NCI-H1694 treated with DMSO at 0.1 percent for 48 hours (cell line): ENCODE data around the gene CACNB2.

ENCODE experiments used
- DNase-seq: peaks from one replicate; lab custom pipeline; 2025; lab: John Stamatoyannopoulos, UW

CACNB2 gene

GRCh38 chr10:18455086-18455884 is 315.1 kb downstream of the CACNB2 start:
- DNase-seq = no peak

GRCh38 chr10:18456984-18457383 is 316.8 kb downstream of the CACNB2 start:
- DNase-seq = no peak

GRCh38 chr10:18460032-18460431 is 319.8 kb downstream of the CACNB2 start:
- no peak for DNase-seq

GRCh38 chr10:18463673-18464211 is 323.5 kb downstream of the CACNB2 start:
- no peak for DNase-seq

GRCh38 chr10:18469125-18469524 is 328.9 kb downstream of the CACNB2 start:
- DNase-seq = no peak

- DNase-seq = no peak
These were observed 332.8 kb downstream of the CACNB2 start for GRCh38 chr10:18472977-18473376.

- DNase-seq = no peak
These were observed 333.3 kb downstream of the CACNB2 start for GRCh38 chr10:18473424-18474117.

- no peak for DNase-seq
These were observed 333.9 kb downstream of the CACNB2 start for GRCh38 chr10:18474118-18474455.

- no peak for DNase-seq
These were observed 335.9 kb downstream of the CACNB2 start for GRCh38 chr10:18476076-18476647.

GRCh38 chr10:18478354-18478753 is 338.1 kb downstream of the CACNB2 start:
- no peak for DNase-seq

GRCh38 chr10:18479502-18479901 is 339.3 kb downstream of the CACNB2 start:
- no peak for DNase-seq

GRCh38 chr10:18483516-18484186 is 343.4 kb downstream of the CACNB2 start:
- no peak for DNase-seq

GRCh38 chr10:18486438-18486837 is 346.2 kb downstream of the CACNB2 start:
- no peak for DNase-seq

GRCh38 chr10:18490755-18491154 is 350.5 kb downstream of the CACNB2 start:
- no peak for DNase-seq

- no peak for DNase-seq
These were observed 357.7 kb downstream of the CACNB2 start for GRCh38 chr10:18497806-18498369.

- no peak for DNase-seq
These were observed 358.8 kb downstream of the CACNB2 start for GRCh38 chr10:18498998-18499397.

- DNase-seq = no peak
These were observed 360.4 kb downstream of the CACNB2 start for GRCh38 chr10:18500576-18500975.

GRCh38 chr10:18501198-18501597 is 361.0 kb downstream of the CACNB2 start:
- DNase-seq = no peak

- DNase-seq = no peak
These were observed 361.4 kb downstream of the CACNB2 start for GRCh38 chr10:18501629-18502028.

GRCh38 chr10:18504161-18504560 is 363.9 kb downstream of the CACNB2 start:
- DNase-seq = peak; percentile 51

- no peak for DNase-seq
These were observed 365.4 kb downstream of the CACNB2 start for GRCh38 chr10:18505456-18506118.

GRCh38 chr10:18508587-18508986 is 368.4 kb downstream of the CACNB2 start:
- no peak for DNase-seq
